AML-193 (cell line): ENCODE measurements around the gene BAX.

Experiments used
- DNase-seq, 2 experiments: peaks; one replicate each; lab custom pipeline; 2025; lab: John Stamatoyannopoulos, UW

BAX gene

DNA sequence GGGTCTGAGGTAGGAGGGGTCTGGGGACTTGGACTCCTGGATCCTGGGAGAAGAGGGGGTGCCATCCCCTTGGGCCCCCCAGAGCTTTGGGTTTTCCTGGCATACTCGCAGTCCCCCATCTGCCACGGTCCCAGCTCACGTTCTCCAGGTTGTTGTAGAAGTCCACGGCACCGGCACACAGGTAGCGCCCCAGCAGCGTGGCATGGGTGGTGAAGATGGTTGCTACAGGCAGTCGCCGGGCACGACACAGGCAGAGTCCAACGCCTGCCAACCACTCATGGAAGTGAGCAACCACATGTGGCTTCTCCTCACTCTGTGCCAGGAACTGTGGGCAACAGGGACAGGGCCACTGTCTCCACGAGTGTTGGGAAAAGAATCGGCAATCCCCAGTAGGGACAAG, 31.0 kb downstream of the BAX start:
- DNase-seq: no peak

DNA sequence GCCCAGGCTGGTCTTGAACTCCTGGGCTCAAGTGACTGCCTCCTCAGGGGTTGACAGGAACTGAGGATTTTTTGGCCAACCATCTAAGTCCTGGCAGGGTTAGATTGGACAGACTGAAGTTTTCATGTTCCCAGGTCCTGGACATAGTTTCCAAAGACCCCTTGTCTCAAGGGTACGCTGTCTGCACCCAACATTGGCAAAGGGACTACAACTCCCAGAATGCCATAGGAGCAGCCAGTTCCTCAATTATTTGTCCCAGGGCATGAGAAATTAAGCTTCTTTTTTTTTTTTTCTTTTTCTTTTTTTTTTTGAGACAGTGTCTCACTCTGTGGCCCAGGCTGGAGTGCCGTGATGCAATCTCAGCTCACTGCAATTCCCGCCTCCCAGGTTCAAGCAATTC, 31.5 kb downstream of the BAX start:
- no peak for DNase-seq

DNA sequence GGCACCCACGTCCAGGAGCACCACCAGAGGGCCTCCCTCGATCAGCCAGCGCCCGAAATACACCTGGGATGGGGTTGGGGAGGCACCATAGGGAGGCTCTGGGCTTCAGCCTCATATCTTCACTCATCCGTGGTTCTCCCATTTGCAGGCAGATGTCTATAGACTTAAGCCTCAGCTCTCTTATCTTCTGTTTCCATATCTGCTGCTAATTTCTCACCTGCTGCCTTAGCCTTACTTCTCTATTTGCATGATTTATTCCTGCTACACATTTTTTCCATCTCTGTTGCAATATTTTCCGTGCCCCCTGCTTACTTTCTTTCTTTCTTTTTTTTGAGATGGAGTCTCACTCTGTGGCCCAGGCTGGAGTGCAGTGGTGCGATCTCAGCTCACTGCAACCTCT, 32.6 kb downstream of the BAX start:
- DNase-seq: no peak

DNA sequence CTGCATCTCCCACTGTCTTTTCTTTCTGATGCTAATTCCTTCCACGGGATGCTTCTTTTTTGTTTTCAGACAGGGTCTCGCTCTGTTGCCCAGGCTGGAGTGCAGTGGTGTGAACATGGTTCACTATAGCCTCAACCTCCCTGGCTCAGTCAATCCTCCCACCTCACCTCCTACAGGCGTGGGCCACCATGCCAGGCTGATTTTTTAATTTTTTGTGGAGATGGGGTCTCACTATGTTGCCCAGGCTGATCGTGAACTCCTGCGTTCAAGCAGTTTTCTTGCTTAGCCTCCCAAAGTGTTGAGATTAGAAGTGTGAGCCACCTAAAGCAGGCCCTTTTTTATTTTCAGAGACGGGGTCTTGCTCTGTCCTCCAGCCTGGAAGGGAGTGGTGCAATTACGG, 33.6 kb downstream of the BAX start:
- DNase-seq: no peak

DNA sequence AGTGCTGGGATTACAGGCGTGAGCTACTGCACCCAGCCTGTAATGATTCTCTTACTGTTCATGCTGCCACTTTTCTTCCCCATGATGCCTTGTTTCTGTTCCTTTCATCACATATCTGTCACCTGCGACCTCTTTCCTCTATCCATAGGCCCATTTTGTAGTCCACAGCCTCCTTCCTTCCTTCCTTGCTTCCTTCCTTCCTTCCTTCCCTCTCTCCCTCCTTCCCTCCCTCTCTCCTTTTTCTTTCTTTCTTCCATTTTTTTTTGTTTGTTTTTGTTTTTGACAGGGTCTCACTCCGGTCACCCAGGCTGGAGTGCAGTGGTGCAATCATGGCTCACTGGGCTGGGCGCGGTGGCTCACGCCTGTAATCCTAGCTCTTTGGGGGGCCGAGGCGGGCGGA, 34.2 kb downstream of the BAX start:
- DNase-seq: no peak

DNA sequence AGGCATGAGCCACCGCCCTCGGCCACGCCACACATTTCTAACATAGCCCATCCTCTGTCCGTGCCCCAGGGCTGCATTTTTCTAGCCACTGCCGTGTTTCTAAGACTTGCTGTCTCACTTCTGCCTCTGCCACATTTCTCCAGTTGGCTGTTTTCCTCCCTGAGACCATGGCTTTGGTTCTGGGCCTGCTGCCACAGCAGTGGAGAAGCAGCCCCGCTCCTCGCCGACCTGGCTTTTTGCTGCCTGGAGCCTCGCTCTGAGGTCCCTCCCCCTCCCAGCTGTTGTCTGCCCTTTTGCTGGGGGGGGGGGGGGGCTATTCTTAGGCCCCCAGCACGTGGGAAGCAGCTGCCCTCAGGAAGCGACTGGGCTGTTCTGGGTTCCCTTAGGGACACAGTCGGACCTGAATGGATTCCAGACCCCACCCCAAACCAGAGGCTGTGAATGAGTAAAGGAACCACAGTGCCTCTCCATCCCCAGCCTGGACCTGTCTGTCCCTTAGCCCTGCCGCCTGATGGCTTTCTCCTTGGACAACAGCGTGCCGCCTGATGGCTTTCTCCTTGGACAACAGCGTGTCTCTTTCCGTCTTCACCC, 35.1 kb downstream of the BAX start:
- no peak for DNase-seq

DNA sequence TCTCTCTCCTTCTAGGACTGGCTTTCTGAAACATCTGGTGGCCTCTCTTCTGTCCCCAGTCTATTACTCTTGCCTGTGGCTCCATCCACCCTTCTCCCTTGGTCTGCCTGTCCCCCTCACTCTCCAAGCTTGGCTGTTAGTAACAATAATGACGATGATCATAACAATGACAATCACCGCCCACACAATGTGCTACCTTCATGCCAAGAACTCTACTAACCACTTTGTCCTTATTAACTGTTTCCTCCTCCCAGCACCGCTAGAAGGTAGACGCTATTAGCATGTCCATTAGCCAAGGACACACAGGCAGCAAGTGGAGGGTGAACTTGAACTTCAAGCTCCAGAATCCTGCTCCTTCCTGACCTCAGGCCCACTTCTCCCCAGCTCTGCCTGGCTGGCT, 35.7 kb downstream of the BAX start:
- DNase-seq: no peak

DNA sequence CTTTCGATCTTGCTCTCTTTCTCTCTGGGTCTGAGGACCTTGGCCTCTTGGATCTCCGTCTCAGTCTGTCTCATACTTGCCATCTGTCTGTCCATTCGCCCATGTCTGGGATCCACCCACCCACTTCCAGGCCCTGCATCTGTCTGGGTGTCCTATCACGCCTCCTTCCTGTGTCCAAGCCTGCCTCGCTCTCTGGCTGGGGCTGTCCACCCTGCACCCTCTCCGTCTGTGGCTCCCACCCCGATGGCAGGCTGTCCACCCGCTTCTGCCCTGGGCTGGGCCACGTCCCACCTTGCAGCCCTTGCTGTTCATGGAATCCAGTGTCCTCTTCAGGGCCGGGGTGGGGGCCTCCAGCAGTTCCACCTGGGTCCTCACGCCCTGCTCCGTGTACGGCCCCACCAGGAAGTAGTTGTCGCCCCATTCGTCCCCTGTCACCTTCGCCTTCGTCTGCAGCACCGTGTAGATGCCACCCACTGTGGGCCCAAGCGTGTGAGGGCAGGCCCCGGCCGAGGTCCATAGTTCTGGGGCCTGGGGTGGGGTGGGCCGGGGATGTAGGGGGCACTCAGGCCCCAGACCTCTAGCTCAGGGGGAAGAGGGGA, 36.4 kb downstream of the BAX start:
- no peak for DNase-seq

DNA sequence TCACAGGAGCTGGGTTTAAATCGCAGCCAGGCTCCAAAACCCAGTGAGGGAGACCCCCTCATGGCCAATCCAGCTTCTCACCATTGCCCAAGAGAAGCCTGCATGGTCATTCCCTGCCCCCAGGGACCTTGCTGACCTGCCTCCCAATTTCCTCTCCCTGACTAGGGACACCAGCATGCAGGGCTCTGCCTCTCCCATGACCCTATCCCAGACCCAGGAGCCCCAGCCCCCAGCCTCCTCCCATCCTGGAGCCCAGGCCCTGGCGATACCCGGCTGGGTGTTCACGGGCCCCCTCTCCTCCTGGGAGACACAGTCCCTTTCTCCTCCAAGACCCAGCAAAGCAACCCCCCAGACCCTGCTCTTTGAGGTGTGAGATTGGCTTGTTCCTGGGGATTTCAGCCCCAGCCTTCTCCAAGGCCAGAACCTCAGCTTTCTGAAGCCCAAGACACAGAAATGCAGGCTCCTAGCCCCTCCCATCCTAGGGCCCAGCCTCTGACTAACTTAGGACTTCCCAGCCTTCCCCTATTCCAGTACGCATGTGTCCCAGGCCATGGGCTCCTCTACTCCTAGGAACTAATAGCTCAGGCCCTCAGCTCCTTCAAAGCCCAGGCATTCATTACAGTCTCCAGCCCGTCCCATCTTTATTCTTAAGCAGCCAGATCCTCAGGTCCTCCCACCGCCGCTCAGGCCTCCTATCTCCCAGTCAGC, 37.4 kb downstream of the BAX start:
- peak; percentile 21 to 33 for DNase-seq

DNA sequence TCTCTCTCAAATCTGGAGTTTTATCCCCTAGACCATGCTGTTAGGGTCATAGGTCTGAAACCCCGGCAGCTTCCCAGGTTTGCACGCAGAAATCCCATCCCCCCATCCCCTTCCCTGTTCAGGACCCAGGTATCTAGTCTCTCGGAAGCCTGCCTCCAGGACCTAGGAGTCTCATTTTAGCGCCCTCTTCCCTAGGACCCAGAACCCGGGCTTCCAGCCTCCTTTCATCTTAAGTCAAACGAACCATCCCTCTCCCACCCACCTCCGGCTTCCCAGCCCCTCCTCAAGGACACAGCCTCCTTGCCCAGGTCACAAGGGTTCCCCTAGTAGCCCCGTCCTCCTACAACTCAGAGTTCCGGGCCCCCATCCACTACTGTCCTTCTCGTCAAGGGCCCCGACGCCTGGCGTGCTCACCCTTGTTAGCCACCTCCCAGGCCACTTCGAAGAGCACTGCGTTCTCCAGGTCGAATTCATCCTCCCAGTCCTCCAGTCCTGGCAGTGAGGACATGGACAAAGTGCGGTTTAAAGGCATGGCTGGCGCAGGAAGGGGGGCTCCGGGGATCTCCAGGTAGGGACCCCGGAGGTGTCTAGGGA, 38.0 kb downstream of the BAX start:
- no peak for DNase-seq

DNA sequence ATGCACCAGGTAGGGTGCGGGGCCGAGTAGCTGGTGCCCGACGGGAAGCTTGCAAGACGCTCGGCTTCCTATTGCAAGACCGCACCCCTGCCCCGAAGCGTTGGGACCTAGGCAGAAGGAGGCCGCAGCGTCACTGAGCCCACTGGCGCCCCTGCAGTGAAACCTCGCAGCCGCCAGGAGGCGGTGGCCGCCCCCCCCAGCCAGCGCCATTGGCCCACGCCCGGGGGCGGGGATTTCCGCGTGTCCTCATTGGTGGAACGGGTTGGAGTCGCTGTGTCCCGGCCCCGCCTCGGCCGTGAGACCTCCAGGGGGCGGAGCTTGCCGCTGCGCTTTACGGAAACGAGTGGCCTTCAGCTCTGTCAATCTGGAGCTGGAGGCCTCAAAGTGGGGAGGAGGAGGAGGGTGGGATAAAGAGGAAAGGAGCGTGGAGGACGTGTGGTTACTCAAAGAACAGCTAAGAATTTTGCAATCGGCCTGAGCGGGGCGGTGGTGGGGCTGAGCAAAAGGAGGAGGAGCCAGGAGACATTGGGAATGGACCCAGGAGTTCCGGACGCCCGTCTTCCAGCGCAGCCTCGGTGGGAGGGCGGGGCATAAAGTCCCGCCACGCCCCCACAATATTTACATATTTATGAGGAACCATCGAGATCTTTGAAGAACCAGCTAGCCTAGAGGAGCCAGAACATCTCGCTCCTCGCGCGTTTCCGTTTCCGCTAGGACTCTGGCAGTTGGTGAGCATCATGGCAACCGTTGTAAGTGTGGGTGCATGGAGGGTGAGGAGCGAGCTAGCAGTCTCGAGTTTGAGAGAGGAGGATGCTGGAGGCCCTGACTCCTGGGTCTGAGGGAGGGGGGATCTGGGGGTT, 38.7 kb downstream of the BAX start, which contains the start of the genes GYS1 and RUVBL2:
Gene GYS1 (minus strand): TSS at position 135 of the 860 bp plus-strand sequence. CDS start 197 bp downstream, outside the sequence.
Gene RUVBL2 (plus strand): TSS at position 713 of the 860 bp plus-strand sequence. CDS start 25 bp downstream, at position 738.
- DNase-seq: peak; percentile 98 to 99

DNA sequence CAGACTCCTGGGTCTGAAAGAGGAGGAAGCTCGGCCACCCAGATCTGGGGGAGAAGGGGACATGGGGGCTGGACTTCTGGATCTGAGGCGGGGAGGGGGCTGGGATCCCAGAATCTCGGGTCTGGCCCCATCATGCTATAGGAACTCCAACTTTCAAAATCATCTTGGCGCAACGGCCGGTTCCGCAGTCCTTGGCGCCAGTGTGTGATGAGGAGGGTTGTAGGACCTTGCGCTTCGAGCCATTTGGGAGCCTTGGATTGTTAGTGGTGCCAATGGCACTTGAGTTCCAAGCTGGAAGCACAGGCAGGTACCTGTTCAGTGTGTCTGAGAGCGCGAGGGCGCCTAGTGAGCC, 39.3 kb downstream of the BAX start:
- peak in 1 of 2 experiments; percentile 45 for DNase-seq

DNA sequence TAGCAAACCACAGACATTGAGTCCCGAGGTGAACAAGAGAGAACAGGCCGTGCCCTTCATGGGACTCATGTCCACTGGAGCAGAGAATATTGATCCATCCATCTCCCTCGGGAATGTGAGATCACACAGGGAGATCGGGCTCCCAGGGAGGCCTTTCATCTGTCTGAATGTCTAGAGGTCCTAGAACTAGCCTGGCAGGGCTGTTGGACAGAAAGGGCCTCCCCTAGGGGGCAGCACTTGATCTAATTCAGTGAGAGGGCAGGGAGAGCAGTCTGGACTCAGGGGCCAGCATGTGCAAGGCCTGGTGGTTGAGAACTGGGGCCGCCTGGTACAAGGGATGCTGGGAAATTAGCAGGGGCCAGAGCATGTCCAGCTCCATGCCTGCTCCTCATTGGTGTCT, 43.3 kb downstream of the BAX start:
- peak; percentile 51 to 59 for DNase-seq

DNA sequence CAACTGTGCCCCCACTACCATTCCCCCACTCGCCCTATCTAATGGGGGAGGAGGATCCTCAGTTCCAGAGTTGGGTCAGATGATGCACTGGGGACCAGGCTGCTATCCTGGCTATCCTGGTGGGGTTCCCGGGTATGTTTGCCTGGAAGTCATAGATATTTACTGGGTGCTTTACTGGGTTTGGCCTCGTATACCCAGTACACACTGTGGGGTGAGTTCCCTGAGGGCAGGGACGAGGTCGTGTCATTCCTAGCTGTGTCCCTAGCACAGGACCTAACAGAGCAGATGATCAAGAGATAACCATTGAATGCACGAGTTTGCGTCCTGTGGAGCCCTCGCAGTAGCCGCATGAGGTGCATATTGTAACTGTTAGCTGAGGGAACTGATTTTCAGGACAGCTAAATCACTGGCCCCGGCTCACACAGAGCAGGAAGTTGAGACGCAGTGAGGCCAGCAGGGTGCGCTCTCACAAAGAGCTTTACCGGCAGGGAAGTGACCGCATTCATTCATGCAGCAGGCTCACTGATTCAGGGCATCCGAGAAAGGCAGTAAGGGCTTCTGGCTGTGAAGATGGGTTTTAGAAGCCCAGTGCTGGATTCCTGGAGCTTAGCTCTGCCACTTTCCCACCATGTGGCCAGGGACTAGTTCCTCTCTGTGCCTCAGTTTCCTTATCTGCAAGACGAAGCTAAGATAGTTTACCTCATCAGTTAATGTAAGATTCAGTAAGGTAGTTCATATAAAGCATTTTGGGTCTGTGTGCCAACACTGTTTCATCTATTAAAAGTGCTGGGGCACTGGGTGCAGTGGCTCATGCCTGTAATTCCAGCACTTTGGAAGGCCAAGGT, 45.0 kb downstream of the BAX start:
- peak; percentile 37 for DNase-seq

DNA sequence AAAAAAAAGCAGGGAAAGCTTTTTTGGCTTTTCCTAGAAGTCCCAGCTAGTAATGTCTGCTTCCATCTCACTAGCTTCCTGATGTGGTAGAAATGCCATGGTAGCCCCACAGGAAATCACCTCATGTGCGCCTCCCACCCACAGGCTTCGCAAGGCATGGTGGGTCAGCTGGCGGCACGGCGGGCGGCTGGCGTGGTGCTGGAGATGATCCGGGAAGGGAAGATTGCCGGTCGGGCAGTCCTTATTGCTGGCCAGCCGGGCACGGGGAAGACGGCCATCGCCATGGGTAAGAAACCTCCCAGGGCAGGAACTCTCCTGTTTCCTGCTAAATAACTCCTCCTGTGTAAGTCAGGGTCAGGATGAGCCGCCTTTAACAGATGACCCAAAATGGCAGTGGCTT, 49.5 kb downstream of the BAX start:
- DNase-seq: no peak

DNA sequence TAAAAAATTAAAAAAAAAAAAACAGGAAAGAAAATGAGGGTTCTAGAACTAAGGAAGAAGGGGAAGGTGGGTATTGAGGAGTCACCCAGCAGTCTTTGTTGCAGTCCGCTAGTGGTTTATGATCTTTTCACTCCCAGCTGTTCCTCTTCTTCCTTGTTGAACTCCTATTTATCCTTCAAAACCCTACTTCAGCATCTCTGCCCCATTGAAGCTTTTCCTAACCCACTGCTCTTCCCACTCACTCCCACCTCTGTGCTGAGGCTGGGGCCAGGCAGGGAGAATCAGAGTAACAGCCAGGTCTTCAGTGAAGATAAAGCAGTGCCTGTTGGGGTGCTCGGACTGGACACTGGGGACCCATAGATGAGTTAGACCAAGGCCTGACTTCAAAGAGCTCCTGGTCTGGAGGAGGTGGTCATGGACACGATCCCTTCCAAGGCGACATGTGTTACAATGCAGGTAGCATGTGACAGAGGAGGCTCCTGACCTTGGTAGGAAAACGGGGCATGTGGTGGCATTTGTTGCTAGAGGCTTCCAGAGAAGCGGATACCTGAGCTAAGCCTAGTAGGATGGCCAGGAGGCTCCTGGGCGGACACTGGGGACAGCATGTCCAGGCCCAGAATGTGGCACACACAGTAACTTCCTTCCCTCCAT, 50.4 kb downstream of the BAX start:
- no peak for DNase-seq

DNA sequence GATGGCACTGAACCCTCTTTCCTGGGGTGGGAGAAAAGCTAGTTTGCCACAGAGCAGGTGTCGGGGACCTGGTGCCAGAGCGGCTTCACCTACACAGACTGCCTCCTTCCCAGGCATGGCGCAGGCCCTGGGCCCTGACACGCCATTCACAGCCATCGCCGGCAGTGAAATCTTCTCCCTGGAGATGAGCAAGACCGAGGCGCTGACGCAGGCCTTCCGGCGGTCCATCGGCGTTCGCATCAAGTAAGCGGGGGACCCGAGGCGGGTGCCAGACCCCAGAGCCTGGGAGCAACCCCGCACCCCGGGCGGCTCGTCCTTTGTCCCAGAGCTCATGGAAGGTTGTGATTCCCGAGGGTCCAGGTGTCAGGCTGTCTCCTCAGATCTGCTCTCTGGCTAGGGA, 52.2 kb downstream of the BAX start:
- DNase-seq: no peak

DNA sequence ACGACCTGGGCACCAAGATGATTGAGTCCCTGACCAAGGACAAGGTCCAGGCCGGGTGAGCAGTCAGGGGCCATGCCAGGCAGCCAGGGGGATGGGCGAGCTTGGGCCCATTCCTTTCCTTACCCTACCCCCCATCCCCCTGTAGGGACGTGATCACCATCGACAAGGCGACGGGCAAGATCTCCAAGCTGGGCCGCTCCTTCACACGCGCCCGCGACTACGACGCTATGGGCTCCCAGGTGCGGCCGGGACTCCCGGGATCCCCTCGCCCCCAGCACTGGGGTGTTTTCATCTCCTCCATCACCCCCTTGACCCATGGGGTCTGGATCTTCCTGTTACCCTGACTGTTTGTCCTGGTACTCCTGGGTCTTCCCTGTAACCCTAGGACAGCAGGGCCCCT, 55.2 kb downstream of the BAX start:
- DNase-seq: no peak

DNA sequence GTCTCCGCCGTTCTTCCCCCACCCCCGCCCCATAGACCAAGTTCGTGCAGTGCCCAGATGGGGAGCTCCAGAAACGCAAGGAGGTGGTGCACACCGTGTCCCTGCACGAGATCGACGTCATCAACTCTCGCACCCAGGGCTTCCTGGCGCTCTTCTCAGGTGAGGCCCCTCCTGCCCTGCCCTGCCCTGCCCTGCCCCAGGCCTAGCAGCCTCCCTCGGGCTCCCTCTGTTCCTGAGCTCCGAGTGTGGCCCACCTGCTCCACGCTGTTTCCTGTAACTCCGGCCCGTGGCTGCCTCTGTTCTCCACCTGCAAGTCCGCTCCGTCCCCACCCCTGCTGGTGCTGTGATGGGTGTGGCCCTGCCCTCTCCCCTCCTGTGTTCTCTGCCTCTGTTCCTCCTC, 55.8 kb downstream of the BAX start:
- DNase-seq: no peak

DNA sequence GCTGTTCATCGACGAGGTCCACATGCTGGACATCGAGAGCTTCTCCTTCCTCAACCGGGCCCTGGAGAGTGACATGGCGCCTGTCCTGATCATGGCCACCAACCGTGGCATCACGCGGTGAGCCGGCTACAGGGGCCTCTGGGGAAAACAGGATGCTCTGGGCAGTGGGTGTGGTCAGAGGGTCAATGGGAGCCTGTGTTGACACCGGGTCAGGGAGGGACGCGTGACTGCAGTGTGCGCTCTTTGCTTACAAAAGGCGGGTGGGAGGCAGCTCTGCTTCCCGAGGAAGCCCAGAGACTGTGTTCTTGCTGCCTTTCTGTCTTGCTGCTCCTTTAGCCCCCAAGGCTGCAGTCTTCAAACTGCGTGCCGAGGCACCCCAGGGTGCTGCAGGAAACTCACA, 56.5 kb downstream of the BAX start:
- no peak for DNase-seq
